Right ventricle myocardium superior (tissue), 1 donor: Measurements from ENCODE around the gene POM121L2. TPM values are rescaled to one million over a fixed set of nuclear protein-coding genes. Genes with fewer than 3 reads are reported as not detected.

Source experiments
- ATAC-seq: fragments of 200-7000 bp; cut with Tn5 transposase; one replicate; pipeline ENCODE4 v1.9.1; 2020; ENCODE audit warnings: mild to moderate bottlenecking; ENCODE audit not compliant: poor library complexity
- DNase-seq: peaks from one replicate; pipeline ENCODE4 v3.0.0-alpha.2; 2020
- intact Hi-C: fragments of 100-400 bp; cut with DNase I; formaldehyde crosslinking; loops from one replicate; pipeline ENCODE4 v1.11.2; 2022
- total RNA-seq: library from RNA; stranded (reverse); fragmentation: NEBNext Ultra II Directional; extraction: Animal tissue kit (Norgen Biotek cat#: 25700); gene quantifications from one replicate; pipeline ENCODE4 v1.2.1, GENCODE V29; 2021
- donor health status: DM: no; HTN: yes; CAD: no; lungs with severe emphysema.

The POM121L2 gene
- total RNA-seq, 1 donor from 2014 or later, result not detected

DNA sequence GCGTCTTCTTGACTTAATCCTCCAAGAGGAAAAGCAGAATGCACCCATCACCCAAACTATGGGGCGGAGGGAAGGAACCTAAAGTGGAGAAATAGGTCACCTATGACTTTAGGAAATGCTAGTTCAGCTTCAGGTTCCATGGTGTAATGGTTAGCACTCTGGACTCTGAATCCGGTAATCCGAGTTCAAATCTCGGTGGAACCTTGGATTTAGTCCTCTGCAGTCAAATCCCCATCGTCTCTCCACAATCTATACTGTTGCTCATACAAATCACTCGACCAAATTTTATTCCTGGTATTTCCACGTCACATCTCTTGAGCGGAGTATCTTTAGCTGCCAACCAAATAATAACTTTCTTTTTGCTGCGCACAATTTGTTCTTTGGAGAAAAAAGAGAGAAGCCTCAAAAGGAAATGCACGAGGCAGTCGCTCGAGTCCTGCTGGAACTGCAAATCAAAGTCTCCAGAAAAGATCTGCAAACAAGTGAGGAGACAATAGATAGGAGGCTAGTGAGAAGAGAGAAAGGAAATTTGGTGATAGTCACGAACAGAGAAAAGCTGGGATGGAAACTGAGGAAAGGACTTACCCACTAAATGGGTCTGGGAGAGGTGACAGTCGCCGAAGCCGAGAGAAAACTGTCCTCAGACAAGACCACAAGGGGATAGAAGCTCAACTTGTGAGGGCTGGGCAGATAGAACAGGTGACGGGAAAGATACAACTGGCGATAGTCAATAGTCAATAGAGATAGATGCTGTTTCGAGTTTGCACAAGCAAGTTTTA is 16.6 kb downstream of the POM121L2 start:
- DNase-seq (no peak), ATAC-seq (no peak)
- intact Hi-C loops, result no loop called here

DNA sequence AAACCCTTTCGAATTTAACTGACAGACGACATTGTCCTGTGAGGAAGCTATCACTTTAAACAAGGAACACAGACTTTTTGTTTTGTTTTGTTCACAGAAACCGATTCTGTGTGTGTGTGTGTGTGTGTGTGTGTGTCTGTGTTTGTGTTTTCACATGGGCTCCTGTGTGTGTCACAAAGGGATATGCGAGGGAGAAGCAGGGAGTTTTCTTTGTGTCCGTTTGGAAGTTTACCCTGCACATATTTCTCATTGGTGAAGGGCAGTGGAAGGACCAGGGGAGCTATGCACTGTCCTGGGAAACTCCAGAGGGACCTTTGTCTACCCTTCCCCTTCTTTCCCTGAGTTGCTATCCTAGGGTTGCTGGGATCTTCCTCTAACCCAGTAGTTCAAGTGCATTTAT is 17.7 kb downstream of the POM121L2 start:
- DNase-seq (no peak), ATAC-seq (no peak)
- intact Hi-C loops, result no loop called here

DNA sequence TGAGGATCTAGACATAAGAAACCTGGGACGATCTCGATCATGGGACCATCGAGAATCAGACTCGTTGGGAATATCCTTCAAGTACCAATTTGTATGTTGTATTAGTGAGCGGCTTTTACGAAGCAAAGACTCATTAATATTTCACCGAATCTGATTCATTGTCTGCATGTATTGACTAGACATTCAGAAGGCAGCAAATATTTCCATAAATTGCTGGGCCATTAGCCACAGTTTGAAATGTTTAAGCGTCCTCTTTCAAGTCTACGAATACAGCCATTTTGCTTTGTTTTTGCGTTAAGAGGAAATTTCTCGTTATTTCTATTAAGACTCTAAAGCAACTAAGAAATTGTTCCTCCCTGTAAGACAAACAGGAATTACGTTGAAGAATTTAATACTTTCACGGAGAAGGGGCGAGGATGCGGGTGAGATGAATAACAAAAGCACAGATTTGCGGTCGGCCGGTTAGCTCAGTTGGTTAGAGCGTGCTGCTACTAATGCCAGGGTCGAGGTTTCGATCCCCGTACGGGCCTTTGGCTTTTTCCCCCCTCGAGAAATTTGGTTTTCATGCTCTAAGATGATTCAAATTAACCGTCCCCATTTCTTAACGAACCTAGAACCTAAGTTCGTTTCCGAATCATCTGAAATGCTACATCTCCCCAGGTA is 18.5 kb downstream of the POM121L2 start:
- ATAC-seq, result no peak
- no peak for DNase-seq
- intact Hi-C loops, result no loop called here

DNA sequence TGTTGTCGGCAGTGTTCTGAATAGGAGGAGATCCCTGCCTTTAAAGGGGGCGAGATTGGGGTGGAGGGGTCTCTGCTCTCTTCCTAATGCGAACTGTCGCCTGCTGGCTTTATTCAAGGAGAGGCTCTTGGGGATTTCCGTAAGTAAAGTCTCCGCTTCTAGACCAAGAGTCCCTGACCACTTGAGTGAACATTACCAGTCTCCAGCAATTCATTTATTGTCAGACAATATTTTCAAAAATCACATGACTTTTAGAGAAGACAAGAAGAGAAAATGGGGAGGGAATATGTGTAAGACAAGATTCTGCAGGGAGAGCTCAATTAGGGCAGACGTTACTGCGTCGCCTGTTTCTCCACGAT is 21.2 kb downstream of the POM121L2 start:
- intact Hi-C loops, result no loop called here
- no peak for ATAC-seq
- DNase-seq, result no peak

DNA sequence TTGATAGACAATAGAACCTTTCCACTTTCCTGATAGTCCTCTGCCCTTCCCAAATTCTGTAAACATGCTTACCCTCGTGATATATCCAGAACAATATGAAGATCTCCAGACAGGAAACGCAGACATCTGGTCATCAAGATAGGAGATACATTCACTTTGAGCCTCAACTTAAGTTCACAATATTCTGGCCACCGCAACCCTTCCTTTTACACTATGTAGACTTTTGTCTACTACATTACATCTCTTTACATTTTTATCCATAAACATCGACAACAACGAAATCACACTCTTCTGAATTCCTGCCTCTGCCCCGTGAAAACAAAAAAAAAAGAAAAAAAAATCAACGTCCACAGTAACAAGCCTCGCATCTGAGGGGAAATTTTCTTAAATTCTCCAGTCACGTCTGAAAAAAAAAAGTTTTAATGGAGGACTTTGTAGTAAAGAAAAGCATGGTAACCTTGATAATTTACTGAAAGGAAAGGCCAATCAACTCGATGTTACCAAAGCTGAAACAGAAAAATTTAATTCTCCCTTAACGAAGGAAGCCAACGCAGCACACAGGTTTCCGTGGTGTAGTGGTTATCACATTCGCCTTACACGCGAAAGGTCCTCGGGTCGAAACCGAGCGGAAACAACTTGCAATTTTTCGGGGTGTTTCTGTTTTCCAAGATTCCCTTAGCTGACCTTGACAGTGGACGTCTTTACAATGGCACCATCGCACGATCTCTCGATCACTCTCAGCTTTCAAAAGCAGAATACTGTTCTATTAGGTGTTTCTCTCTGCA is 21.8 kb downstream of the POM121L2 start:
- no peak for DNase-seq
- intact Hi-C loops, result no loop called here
- no peak for ATAC-seq

DNA sequence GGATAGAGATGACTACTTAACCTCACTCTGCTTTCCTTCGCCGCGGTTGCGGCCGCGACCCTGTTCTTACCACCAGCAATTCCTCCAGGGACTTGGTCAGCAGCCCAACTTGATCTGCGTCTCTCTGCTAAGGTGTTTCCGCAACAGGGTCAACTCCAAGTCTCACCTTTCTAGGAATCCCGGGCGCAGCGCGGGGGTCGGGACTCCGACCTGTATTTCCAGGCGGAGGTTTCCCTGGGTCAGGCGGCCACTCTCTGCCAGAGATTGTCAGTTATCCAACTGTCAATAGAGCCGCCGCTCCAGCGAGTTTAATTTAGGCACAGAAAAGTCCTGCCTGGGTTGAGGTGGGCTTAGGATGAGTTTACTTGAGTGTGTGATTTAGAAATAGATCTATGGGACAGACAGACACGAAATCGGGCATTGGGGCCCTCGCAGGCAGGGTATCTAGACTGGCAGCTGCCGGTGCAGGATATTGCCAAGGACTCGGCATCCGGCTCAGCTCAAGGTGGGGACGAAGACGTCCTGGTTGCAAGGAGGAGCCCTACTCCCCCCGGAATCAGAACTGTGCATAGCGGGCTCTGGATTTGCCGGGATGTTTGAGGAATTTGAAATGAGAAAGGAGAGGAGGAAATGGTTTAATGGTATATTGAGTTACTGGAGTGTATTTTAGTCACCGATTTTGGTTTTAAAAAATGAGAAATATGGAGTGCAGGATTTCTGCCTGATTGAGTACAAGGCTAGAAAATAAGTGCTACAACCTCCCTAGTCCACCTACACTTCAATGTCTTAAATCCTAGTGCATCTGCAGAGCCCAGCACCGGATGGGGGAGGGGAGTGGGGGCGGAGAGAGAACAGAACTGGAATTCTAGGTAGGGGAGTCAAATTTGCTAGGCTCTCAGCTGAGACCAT is 23.7 kb downstream of the POM121L2 start:
- no peak for ATAC-seq
- intact Hi-C loops, result no loop called here
- no peak for DNase-seq

DNA sequence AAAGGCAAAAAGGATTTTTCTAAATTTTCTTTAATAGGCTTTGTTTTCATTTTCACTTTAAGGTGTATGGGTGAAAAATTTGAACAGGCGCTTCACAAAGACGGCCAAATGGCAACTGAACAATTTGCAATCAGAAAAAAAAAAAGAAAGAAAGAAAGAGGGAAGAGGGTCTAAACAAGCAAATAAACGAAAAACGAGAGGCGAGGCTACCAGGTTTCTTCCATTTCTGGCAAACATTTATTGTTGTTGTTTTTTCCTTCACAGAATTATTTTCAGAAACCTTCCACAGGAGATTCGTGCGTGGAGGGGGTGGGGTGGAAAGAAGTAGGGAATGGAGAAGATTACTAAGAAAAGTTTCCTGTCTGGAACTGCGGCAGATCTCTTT is 24.3 kb downstream of the POM121L2 start:
- DNase-seq (no peak), ATAC-seq (no peak)
- intact Hi-C loops, result no loop called here

DNA sequence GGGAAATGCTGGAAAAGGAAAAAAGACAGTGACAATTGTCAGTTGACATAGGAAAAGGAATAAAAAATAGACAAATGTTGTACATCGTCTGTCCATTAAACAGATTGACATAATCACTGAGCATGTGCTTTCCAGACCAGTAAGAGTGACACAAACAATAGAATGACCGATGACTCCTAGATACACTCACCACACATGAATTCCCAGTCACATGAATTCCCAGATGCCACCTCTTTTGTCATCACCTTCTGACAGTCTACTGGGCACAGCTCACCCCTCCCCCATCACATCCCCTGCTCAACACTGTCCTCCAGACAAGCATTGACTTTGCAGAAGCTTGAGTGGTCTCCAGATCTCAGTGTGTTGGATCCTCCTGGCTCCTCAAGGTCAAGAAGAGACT is 25.9 kb downstream of the POM121L2 start:
- DNase-seq, result no peak
- no peak for ATAC-seq
- intact Hi-C loops, result no loop called here

DNA sequence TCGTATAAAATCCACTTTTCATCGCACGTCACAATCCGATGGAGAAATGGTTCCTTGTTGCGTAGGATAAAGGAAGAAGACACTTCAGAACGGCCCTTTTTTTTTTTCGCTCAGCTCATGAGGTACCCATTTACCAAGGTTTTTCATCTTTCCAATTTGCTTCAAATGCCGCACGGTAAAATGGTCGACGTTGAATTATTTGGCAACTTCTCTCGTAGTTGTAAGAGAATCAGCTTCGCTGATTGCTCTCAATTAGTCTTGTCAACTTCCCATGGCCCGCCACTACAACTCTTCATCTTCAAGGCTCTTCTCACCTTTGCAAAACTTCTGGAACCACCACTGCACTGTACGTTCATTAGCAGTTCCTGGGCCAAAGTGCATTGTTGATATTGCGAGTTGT is 28.8 kb downstream of the POM121L2 start:
- ATAC-seq (no peak), DNase-seq (no peak)
- intact Hi-C loops, result no loop called here

DNA sequence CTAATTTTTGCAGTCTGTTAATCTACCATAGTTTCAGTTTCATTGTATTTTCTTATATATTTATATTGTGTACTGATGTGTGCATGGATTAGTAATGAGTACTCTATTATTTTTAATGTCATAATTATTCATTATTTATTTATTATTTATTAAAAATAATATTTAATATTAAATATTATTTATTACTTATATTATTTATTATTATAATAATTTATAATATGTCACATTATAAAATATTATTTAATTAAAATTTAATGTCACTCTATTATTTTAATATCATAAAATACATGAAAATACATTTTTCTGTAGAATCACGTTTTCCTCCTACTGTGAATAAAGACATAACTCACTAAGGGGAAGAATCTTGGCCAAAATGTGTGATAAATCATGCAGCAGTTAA is 30.5 kb downstream of the POM121L2 start:
- DNase-seq, result no peak
- ATAC-seq, result no peak
- intact Hi-C loops, result no loop called here

DNA sequence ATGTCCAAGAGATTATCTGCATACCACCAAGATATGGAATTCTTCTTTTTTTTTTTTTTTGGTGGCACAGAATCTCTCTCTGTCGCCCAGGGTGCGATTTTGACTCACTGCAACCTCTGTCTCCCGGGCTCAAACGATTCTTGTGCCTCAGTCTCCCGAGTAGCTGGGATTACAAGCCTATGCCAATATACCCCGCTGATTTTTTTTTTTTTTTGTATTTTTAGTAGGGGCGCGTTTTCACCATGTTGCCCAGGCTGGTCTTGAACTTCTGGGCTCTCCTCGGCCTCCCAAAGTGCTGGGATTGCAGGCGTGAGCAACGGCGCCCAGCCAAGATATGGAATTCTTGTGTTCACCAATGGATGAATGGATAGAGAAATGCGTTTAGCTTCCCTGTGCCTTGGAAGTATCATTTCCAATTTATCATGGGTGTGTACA is 31.0 kb downstream of the POM121L2 start:
- no peak for ATAC-seq
- intact Hi-C loops, result no loop called here

DNA sequence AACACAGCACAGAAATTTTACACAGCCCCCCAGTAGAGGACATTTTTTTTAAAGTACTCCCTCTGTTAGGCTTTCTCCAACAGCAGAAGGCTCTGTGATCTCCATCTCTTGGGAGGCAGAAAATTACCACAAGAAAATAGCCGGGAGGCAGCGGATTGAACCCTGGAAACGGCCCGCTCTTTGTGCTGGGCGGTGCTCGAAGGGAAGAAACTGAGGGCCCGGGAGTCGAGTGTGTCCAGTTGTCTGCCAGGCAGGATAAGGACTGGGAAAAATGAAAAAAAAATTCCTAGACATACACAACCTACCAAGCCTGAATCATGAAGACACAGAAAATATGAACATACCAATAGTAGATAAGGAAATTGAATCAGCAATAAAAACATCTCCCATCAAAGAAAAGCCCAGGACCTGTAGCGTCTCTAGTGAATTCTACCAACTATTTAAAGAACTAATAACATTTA is 31.5 kb downstream of the POM121L2 start:
- ATAC-seq, result no peak
- intact Hi-C loops, result no loop called here
- DNase-seq, result no peak

More for the DNA sequence above, 31.0 kb downstream of the POM121L2 start:
- DNase-seq, result no peak

DNA sequence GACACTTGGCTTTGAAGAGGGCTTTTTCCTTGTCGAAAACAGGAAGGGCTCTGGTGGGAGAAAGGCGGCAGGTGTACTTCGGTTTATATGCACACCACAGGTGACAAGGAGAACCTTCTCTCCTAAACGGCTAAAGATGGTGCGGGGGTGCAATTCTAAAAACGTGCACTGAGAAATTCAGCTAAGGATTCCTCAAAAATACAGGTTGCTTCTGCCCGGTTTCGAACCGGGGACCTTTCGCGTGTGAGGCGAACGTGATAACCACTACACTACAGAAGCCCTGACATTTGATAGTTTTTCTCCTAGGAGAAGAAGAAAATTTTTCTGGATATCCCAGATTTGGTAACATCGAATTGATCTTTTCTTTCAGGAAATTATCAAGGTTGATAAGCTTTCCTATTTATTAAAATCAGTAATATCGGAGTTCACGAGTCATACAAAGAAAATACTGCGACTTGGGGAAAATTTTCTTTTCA is 32.0 kb downstream of the POM121L2 start:
- DNase-seq (no peak), ATAC-seq (no peak)
- intact Hi-C loops, result no loop called here

DNA sequence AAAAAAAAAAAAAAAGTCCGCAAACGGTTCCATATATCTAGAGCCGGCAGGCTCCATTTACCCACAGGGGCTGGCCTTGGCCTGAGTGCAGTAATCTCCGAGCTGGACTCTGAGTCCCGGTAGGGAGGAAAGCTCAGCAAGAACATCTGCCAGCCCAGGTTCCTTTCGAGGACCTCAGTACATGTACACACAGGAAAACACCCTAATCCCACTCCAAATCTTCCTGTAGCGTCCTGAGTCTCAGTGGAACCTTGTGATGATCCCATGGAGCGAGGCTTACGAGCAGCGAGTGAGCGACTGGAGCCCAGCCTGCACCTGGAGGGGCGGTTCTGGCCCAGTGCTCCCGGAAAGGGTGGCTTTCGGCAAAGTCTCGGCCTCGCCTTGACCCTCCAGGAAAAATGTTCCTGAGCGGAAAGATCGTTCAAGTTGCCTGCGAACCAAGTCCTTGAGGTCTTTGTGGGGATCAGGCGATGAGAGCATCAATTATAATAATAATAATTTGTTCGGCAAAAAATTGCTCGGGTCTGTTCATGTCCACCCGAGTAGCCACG is 32.5 kb downstream of the POM121L2 start:
- ATAC-seq (no peak), DNase-seq (no peak)

DNA sequence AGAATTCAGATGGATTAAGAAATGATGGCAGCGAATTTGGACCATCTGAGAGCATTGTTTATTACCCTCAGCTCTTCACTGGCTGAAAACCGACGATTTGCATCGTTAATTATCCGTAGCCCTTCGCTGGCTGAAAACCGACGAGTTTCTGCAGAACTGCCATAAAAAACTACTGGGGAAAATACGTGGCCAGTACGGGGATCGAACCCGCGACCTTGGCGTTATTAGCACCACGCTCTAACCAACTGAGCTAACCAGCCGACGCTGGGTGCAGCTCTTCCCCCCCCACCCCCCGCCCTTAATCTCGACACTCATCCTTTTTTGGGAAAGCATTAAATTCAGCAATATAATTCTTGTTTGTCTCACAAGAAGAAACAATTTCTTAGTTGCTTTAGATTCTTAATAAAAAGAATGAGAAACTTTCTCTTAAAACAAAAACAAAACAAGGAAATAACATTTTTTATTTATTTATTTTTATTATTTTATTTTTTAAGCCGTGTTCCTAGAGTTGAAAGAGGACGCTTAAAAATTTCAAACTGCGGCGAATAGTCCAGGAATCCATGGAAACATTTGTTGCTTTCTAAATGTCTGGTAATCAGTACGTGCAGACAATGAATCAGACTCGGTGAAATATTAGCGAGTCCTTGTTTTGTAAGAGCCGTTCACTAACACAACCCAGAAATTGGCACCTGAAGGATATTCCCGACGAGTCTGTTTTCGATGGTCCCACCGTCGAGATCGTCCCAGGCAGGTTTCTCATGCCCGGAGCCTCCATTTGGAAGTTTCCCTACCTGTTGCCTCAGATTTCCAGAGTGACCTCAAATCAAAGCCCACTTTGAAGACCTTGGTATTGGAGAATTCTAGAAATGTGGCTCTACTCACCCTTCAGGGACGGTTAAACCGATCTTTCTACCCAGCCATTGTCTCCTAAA is 36.8 kb downstream of the POM121L2 start:
- intact Hi-C loops, result no loop called here
- DNase-seq, result no peak
- ATAC-seq, result no peak

More for the DNA sequence above, 32.5 kb downstream of the POM121L2 start:
- intact Hi-C loops, result no loop called here

DNA sequence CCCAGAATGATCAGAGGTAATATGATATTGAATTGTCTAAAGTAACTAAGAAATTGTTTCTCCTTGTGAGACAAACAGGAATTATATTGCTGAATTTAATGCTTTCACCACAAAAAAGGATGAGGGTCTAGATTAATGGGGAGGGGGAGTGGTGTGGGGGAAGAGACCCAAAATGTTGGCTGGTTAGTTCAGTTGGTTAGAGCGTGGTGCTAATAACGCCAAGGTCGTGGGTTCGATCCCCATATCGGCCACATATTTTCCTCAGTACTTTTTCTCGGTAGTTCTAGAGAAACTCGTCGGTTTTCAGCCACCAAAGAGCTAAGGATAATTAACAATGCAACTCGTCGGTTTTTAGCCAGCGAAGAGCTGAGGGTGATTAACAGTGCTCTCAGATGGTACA is 38.3 kb downstream of the POM121L2 start:
- DNase-seq, result no peak
- no peak for ATAC-seq
- intact Hi-C loops, result no loop called here

DNA sequence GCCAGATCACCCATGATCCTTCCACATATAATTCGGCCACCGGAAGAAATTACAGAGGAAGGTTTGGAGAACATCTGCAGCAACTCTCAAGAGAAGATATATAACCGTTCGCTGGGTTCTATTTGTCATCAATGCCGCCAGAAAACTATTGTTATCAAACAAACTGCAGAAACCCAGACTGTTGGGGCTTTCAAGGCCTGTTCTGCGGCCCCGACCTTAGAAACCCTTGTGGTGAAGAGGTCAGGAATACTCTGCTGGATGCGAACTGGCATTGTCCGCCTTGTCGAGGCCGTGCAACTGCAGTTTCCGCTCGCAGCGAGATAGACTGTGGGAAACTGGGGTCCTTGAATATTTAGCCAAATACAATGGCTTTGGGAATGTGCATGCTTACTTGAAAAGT is 43.3 kb downstream of the POM121L2 start:
- intact Hi-C loops, result no loop called here
- ATAC-seq, result no peak
- DNase-seq, result no peak
